Calu3 (cell line): ENCODE measurements around the gene ZNF680. TPM values are rescaled to one million over a fixed set of nuclear protein-coding genes. Genes with fewer than 3 reads are reported as not detected.

Experiments
- BruUV-seq: library from RNA; stranded (reverse); fragments of 400-500 nt; replicated peaks from 2 replicates; lab custom pipeline; 2021; lab: Mats Ljungman, UMichigan
- CTCF ChIA-PET: fragments of 300-600 bp; sonication (Branson Sonifier 250); formaldehyde crosslinking; loops from one replicate; lab custom pipeline; 2022; ENCODE audit warnings: antibody characterized with exemption; lab: Charles Lee
- DNase-seq: peaks from one replicate; pipeline ENCODE4 v3.0.0; 2022
- H3K27ac Mint-ChIP-seq: one replicate; pipeline ENCODE4 v1.8.0; 2022; ENCODE audit warnings: mixed read lengths; ENCODE audit not compliant: unreplicated experiment
- H3K27me3 Mint-ChIP-seq: one replicate; pipeline ENCODE4 v1.8.0; 2022; ENCODE audit warnings: mixed read lengths; ENCODE audit not compliant: unreplicated experiment
- H3K36me3 Mint-ChIP-seq: one replicate; pipeline ENCODE4 v1.8.0; 2022; ENCODE audit warnings: mild to moderate bottlenecking, moderate library complexity, mixed read lengths; ENCODE audit not compliant: insufficient read depth, unreplicated experiment
- H3K4me1 Mint-ChIP-seq: one replicate; pipeline ENCODE4 v1.8.0; 2022; ENCODE audit warnings: mild to moderate bottlenecking, low read depth, mixed read lengths; ENCODE audit not compliant: unreplicated experiment
- H3K4me3 Mint-ChIP-seq: one replicate; pipeline ENCODE4 v1.8.0; 2022; ENCODE audit warnings: mild to moderate bottlenecking, low read depth, moderate library complexity, mixed read lengths; ENCODE audit not compliant: unreplicated experiment
- H3K9me3 Mint-ChIP-seq: one replicate; pipeline ENCODE4 v1.8.0; 2022; ENCODE audit warnings: low read depth, mixed read lengths; ENCODE audit not compliant: unreplicated experiment
- intact Hi-C: fragments of 100-400 bp; cut with micrococcal nuclease; formaldehyde crosslinking; loops from one replicate; pipeline ENCODE4 v1.10.0; 2022; ENCODE audit not compliant: unreplicated experiment
- total RNA-seq: library from RNA; stranded (reverse); gene quantifications from 2 replicates; pipeline ENCODE4 v1.2.3, GENCODE V29; 2022
- TF ChIP-seq, protein P1 (sequence below): fragments of 200-600 bp; IDR thresholded peaks from one replicate; pipeline ENCODE4 v1.8.0; 2022; ENCODE audit warnings: antibody characterized with exemption; ENCODE audit not compliant: unreplicated experiment

ZNF680 gene
- total RNA-seq, 1 experiment from 2014 or later = 14.5 TPM

DNA sequence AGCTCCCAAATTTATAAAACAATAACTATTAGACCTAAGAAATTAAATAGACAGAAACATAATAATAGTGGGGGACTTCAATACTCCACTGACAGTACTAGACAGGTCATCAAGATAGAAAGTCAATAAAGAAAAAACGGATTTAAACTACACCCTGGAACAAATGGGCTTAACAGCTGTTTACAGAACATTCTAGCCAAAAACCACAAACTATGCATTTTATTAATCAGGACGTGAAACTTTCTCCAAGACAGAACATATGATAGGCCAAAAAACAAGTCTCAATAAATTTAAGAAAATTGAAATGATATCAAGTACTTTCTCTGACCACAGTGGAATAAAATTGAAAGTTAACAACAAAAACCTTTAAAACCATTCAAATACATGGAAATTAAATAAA, 46.4 kb downstream of the ZNF680 start:
- no peak for DNase-seq
- Mint-ChIP-seq H3K27me3 (no peaks in the 10 kb centered on the region), H3K4me3 (no peak overlapping the region), H3K27ac (no peak overlapping the region), H3K4me1 (no peaks in the 10 kb centered on the region), H3K9me3 (peaks cover 9% of the 10 kb centered on the region), H3K36me3 (peaks cover 7% of the 10 kb centered on the region)
- TF ChIP-seq, protein P1, sequence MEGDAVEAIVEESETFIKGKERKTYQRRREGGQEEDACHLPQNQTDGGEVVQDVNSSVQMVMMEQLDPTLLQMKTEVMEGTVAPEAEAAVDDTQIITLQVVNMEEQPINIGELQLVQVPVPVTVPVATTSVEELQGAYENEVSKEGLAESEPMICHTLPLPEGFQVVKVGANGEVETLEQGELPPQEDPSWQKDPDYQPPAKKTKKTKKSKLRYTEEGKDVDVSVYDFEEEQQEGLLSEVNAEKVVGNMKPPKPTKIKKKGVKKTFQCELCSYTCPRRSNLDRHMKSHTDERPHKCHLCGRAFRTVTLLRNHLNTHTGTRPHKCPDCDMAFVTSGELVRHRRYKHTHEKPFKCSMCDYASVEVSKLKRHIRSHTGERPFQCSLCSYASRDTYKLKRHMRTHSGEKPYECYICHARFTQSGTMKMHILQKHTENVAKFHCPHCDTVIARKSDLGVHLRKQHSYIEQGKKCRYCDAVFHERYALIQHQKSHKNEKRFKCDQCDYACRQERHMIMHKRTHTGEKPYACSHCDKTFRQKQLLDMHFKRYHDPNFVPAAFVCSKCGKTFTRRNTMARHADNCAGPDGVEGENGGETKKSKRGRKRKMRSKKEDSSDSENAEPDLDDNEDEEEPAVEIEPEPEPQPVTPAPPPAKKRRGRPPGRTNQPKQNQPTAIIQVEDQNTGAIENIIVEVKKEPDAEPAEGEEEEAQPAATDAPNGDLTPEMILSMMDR = no peak
- intact Hi-C loops = no loop called here
- no TSS peak for BruUV-seq
- CTCF ChIA-PET = no interaction called here

DNA sequence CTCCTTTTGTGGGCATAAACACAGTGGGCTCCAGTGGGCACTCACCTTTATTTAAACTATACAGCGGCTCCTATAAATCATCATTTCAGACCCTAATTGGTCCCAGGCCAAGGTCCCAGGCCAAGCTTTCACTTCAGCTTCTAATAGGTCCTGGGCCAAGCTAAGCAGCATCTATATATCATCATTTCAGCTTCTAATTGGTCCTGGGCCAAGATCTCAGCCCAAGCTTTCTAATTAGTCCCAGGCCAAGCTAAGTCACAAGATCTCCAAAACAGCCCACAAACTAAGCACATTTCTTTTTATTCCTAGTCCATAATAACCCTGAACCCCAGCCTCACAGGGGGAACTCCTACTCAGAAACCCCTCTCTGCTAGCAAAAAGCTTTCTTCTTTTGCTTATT, 47.1 kb downstream of the ZNF680 start:
- TF ChIP-seq, protein P1 = no peak
- CTCF ChIA-PET = no interaction called here
- intact Hi-C loops = no loop called here
- H3K4me3 Mint-ChIP-seq = no peak overlapping the region
- peaks cover 7% of the 10 kb centered on the region for H3K36me3 Mint-ChIP-seq
- no peaks in the 10 kb centered on the region for H3K27me3 Mint-ChIP-seq
- H3K4me1 Mint-ChIP-seq = no peaks in the 10 kb centered on the region
- DNase-seq = no peak
- peaks cover 9% of the 10 kb centered on the region for H3K9me3 Mint-ChIP-seq
- BruUV-seq = no TSS peak
- H3K27ac Mint-ChIP-seq = no peak overlapping the region

DNA sequence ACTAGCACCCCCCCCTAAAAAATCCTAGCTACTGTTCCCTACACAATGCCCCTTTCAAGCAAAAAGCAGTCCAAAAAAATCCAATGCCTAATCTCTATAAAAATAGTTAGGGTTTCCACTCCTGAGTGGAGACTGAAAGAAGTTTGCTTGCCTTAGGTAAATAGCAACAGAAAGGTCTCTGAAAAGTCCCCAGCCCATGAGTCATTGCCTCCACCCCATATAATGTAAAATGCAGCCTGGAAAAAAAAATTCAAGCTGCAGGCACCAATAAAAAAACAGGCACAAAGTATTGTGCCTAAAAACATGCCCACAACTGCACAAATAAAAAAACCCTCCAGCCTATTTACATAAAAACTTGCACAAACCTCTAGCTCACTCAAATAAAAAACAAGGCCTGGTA, 47.5 kb downstream of the ZNF680 start:
- H3K4me3 Mint-ChIP-seq = no peak overlapping the region
- no peaks in the 10 kb centered on the region for H3K27me3 Mint-ChIP-seq
- intact Hi-C loops = no loop called here
- no TSS peak for BruUV-seq
- H3K27ac Mint-ChIP-seq = no peak overlapping the region
- CTCF ChIA-PET = no interaction called here
- DNase-seq = no peak
- H3K9me3 Mint-ChIP-seq = peaks cover 9% of the 10 kb centered on the region
- no peaks in the 10 kb centered on the region for H3K4me1 Mint-ChIP-seq
- TF ChIP-seq, protein P1 = no peak
- H3K36me3 Mint-ChIP-seq = peaks cover 7% of the 10 kb centered on the region

DNA sequence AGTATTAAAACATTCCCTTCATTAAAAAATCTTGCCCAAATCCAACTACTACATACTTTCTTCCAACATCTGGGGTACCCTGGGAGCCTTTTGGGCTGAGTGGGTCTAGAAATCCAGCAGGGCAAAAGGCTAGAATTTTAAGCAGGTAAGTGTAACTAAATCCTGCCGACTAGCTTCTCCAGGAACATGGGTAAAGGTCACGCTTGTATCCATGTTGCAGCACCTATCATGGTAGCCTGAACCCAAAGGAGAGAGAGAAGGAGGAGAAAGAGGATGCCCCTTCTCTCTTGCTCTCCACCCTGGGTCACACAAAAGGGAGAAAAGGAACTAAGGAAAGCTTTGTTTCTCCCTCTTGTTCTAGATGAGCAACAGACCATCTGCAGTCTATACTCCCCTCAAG, 53.3 kb downstream of the ZNF680 start:
- no peak for DNase-seq
- Mint-ChIP-seq H3K4me3 (no peak overlapping the region), H3K27ac (no peak overlapping the region), H3K4me1 (no peaks in the 10 kb centered on the region), H3K27me3 (no peaks in the 10 kb centered on the region), H3K9me3 (no peaks in the 10 kb centered on the region), H3K36me3 (peaks cover 5% of the 10 kb centered on the region)
- CTCF ChIA-PET = no interaction called here
- TF ChIP-seq, protein P1 = no peak
- intact Hi-C loops = no loop called here
- no TSS peak for BruUV-seq
